GM12865 (cell line): Measurements from ENCODE around the gene ABCF2.
A peak's percentile ranks its signal among the peaks of the same experiment; 100 is the strongest.

ENCODE experiments used
- DNase-seq: peaks from one replicate; pipeline ENCODE4 v3.0.0; 2010; ENCODE audit warnings: low read depth
- H3K4me3 ChIP-seq: 2 replicates; pipeline ENCODE4 v1.5.1; 2011; ENCODE audit warnings: mild to moderate bottlenecking, low read depth, low read length, control low read depth
- TF ChIP-seq, protein P1 (sequence below): IDR thresholded peaks from 2 replicates; pipeline ENCODE4 v1.5.1; 2011; ENCODE audit warnings: low read length, control low read depth, low read depth, inconsistent platforms; ENCODE audit not compliant: insufficient read depth; ENCODE audit errors: missing control alignments

ABCF2 gene

DNA sequence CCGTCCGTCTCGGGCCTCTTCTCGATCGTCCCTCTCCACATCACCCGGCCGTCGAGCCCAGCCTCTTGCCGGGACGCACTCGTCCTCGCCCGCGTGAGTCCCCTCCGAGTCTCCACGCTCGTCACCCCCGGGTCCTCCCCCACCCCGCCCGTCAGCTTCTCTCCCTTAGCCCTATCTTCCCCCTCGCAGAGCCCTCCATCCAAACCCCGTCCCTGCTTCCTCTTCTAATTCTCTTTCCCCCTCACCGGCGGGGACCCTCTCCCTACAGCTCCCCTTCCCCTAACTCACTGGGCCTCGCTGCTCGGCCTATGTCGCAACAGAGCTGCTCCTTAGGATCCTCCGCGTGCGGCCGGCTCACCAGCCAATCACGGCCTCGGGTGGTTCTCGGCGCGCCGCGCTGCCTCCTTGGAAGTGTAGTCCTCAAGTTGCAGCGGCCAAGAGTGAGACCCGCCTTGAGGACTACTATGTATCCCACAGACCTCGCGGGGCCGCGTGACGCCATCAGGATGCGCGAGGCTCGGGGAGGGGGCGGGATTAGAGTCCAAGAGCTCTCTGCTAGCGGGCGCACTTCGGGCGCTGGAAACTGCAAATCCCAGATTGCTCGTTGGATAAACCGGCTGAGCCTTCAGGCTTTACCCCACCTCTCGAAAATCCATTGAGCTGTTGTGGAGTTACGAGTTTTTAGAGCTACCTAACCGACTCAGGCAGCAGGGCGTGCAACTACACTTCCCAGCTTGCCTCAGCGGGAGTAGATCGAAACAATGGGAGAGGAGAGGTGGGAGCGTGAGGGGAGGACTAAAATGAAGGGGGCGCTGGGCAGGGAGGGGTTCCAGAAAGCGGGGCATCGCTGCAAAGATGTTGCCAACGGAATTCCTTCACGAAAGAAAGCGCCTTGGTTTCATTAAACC lies at the start of gene ABCF2:
Gene ABCF2, minus strand, starts transcription at position 331 of the 908 bp plus-strand sequence. CDS start 747 bp downstream, outside the sequence.
- DNase-seq: peak; percentile 98
- TF ChIP-seq, protein P1, sequence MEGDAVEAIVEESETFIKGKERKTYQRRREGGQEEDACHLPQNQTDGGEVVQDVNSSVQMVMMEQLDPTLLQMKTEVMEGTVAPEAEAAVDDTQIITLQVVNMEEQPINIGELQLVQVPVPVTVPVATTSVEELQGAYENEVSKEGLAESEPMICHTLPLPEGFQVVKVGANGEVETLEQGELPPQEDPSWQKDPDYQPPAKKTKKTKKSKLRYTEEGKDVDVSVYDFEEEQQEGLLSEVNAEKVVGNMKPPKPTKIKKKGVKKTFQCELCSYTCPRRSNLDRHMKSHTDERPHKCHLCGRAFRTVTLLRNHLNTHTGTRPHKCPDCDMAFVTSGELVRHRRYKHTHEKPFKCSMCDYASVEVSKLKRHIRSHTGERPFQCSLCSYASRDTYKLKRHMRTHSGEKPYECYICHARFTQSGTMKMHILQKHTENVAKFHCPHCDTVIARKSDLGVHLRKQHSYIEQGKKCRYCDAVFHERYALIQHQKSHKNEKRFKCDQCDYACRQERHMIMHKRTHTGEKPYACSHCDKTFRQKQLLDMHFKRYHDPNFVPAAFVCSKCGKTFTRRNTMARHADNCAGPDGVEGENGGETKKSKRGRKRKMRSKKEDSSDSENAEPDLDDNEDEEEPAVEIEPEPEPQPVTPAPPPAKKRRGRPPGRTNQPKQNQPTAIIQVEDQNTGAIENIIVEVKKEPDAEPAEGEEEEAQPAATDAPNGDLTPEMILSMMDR: no peak

DNA sequence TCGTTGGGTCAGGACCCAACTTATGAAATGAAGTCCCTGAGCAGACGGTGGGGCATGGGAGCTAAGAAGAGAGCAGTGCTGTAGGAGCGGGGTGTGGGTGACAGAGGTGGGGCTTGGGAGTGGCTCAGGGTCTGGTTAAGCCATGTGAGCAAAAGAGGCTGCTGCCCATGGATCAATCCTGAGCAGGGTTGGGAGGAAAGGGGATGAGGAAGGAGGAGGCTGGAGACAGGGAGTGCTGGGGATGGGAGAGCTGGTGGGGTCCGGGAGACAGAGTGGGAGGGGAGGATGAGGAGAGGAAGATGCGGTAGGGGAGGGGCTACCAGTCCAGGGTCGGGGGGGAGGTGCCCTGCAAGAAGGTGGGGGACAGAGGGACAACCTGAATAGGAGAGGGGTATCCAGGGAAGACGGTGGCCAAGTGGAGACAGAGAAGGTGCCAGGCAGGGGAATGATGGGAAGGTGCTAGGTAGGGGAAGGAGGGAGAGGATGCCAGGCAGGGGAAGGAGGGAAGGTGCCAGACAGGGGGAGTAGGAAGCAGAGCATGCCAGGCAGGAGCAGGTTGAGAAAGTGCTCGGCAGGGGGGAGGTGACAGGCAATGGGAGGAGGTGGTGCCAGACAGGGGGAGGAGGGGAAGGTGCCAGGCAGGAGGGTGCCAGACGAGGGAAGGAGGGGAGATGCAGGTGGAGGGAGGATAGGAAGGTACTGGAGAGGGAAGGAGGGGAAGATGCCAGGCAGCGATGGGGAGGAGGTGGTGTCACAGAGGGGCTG lies 49.0 kb upstream of the ABCF2 start:
- no peak overlapping the region for H3K4me3 ChIP-seq
- DNase-seq: no peak
- TF ChIP-seq, protein P1: no peak

More for the DNA sequence above, at the start of gene ABCF2:
- peak within 1 kb of the TSS; percentile 93 for H3K4me3 ChIP-seq

DNA sequence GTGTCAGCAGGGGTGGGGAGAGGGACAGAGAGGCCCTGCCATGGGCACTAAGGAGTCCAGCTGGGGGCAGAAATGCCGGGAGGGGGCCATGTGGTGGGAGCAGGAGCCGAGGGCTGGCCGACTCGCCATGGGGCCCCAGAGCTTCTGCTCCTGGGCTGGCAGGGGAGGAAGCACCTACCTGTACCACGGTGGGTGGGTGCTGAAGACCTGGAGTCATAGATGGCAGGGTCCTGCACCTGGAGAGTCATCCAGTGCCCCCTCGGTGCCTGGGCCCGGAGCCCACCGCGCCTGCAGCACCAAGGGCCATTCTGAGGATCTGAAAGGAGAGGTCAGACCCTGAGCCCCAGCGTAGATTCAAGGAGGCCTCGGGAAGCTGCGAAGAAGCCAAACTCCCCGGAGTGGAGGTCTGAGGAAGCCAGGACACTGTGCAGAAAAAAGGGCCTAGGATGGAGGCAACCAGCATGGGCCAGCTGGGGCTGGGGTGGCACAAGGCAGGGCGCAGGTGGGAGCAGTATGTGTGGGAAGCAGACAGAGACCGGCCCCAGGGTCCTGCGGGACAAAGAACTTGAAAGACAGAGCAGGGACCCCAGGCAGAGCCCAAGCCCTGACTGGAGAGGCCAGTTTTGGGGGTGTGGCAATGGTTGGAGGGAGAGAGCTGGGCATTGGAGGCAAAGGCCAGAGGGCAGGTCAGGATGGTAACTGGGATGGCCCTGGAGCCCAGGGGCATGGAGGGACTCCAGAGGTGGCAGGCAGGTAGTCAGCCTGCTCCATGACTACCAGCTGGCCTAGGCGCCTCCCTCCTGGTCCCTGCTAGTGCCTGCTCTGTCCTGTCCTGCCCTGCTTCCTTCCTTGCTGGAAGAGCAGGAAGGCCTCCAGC lies 48.2 kb upstream of the ABCF2 start:
- no peak overlapping the region for H3K4me3 ChIP-seq
- no peak for DNase-seq
- TF ChIP-seq, protein P1: no peak

DNA sequence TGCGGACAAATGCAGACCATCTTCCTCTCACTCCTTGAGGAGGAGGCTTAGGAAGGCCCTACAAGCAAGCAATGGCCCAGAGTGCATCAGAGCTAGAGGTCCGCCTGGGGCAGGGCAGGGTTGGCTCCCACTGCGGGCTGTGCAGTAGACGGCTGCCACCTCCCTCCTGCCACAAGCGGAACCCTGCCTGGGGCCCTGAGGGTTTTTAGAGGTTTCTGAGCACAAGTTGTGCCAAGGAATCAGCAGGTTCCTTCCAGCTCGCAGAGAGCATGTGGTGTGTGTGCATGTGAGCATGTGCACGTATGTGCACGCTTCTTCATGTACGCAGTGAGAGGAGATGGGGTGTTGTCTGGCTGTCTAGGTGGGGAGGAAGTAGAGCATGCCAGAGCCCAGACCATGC lies 47.4 kb upstream of the ABCF2 start:
- H3K4me3 ChIP-seq: no peak overlapping the region
- TF ChIP-seq, protein P1: no peak
- no peak for DNase-seq

DNA sequence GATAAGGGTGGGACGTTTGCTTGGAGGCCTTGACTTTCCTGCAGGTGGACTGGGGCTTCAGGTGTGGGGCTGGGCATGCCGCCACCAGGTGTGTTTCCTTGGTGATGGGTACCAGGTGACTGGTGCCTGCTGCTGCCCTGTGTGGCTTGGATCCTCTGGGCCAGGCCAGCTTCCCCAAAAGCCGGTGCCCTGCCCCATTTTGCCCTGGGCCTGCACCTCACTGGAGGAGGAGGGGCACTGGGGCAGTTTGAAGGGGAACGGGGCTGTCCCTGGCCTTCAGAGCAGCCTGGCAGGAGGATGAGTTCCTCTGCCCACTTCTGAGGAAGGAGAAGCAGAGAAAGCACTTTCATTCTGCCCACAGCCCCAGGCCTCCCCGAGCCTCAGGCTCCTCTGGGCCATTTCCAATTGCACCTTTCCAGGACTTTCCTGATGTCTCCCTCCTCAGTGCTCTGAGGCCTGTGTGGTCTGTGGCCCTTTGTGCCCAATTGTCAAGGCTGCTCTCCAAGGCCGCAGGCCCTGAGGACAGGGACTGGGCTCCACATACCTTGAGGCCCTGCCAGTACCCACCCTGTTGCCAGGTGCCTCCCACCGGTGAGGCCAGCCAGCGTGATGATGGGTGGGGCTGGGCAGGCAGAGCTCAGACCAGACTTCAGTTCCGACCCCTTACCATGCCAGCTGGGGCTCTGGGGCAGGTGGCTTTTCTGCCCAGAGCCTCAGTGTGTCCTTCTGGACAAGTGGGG lies 46.8 kb upstream of the ABCF2 start:
- TF ChIP-seq, protein P1: no peak
- H3K4me3 ChIP-seq: no peak overlapping the region
- no peak for DNase-seq

DNA sequence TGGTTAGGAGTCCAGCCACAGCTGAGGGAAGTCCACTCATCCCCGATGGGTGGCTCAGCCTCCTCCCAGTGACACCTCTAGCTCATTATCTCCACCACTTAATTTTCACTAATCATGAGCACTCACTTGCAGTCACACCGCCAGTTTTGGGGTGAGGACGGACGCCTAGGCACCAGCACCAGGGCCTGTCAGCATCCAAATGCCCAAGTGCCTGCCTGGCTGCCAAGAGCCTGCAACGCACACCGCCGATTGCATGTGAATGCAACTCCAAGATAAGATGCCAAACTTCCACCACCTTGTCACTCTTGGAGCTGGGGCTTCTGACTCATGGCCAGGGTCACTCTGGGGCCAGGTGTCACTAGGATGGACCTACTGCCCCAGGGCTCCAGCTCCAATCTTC lies 45.9 kb upstream of the ABCF2 start:
- no peak for DNase-seq
- TF ChIP-seq, protein P1: no peak
- no peak overlapping the region for H3K4me3 ChIP-seq
